SHP77 treated with DMSO at 0.1 percent for 48 hours (cell line): Measurements from ENCODE around the gene PPP3CA.

Source experiments
- DNase-seq: peaks from one replicate; lab custom pipeline; 2025; lab: John Stamatoyannopoulos, UW

The PPP3CA gene

GRCh38 chr4:101331017-101331416 is 16.3 kb downstream of the PPP3CA start:
- no peak for DNase-seq

- DNase-seq = no peak
Measured at GRCh38 chr4:101329592-101329991, 17.7 kb downstream of the PPP3CA start.

- DNase-seq = no peak
Measured at GRCh38 chr4:101328063-101328602, 19.2 kb downstream of the PPP3CA start.

- no peak for DNase-seq
Measured at GRCh38 chr4:101326576-101326975, 20.8 kb downstream of the PPP3CA start.

- DNase-seq = no peak
Measured at GRCh38 chr4:101322743-101323142, 24.6 kb downstream of the PPP3CA start.

- DNase-seq = no peak
Measured at GRCh38 chr4:101321481-101322042, 25.8 kb downstream of the PPP3CA start.

- no peak for DNase-seq
Measured at GRCh38 chr4:101315786-101316185, 31.5 kb downstream of the PPP3CA start.

GRCh38 chr4:101315041-101315440 is 32.3 kb downstream of the PPP3CA start:
- no peak for DNase-seq

- DNase-seq = no peak
Measured at GRCh38 chr4:101309925-101310324, 37.4 kb downstream of the PPP3CA start.

GRCh38 chr4:101307899-101308298 is 39.4 kb downstream of the PPP3CA start:
- no peak for DNase-seq

- no peak for DNase-seq
Measured at GRCh38 chr4:101306764-101307615, 40.3 kb downstream of the PPP3CA start.

- DNase-seq = no peak
Measured at GRCh38 chr4:101306225-101306624, 41.1 kb downstream of the PPP3CA start.

GRCh38 chr4:101304916-101305315 is 42.4 kb downstream of the PPP3CA start:
- no peak for DNase-seq

- DNase-seq = no peak
Measured at GRCh38 chr4:101299899-101300540, 47.3 kb downstream of the PPP3CA start.

GRCh38 chr4:101299021-101299420 is 48.3 kb downstream of the PPP3CA start:
- no peak for DNase-seq

- no peak for DNase-seq
Measured at GRCh38 chr4:101295691-101296090, 51.6 kb downstream of the PPP3CA start.

GRCh38 chr4:101294597-101294996 is 52.7 kb downstream of the PPP3CA start:
- DNase-seq = no peak

GRCh38 chr4:101292901-101293300 is 54.4 kb downstream of the PPP3CA start:
- DNase-seq = no peak

GRCh38 chr4:101292214-101292613 is 55.1 kb downstream of the PPP3CA start:
- no peak for DNase-seq

- no peak for DNase-seq
Measured at GRCh38 chr4:101291198-101291597, 56.1 kb downstream of the PPP3CA start.

GRCh38 chr4:101290654-101291053 is 56.7 kb downstream of the PPP3CA start:
- DNase-seq = no peak

GRCh38 chr4:101289306-101289705 is 58.0 kb downstream of the PPP3CA start:
- DNase-seq = no peak
